Measurements from ENCODE around the gene SNCA. TPM values are rescaled to one million over a fixed set of nuclear protein-coding genes. Genes with fewer than 3 reads are reported as not detected.

SNCA gene
- polyA plus RNA-seq, 3 donors: 13.2 to 39.4 (median 24.3) TPM

- H3K4me2 ChIP-seq (replicated peaks; ENCODE audit: extremely low read depth, low read length, poor library complexity, severe bottlenecking): no peak overlapping the region
- no peak for DNase-seq
- H2AFZ ChIP-seq (ENCODE audit: insufficient read depth, low read depth, low read length, poor library complexity, severe bottlenecking): no peak overlapping the region
- H3K36me3 Mint-ChIP-seq: no peaks in the 10 kb centered on the region
- H3K79me2 ChIP-seq (ENCODE audit: insufficient read depth, low read length): no peaks in the 10 kb centered on the region
- no peak overlapping the region for H3K9ac ChIP-seq (ENCODE audit: insufficient read depth, low read length, poor library complexity, severe bottlenecking)
- no peaks in the 10 kb centered on the region for H3K27me3 ChIP-seq (ENCODE audit: control insufficient read depth in 2 of 2, insufficient read depth in 2 of 2, low read length in 2 of 2)
- H3K4me3 ChIP-seq (replicated peaks in 1 of 3; ENCODE audit: low read depth in 2 of 3, low read length in 3 of 3): no peak overlapping the region
- H3K36me3 ChIP-seq (replicated peaks in 1 of 2; ENCODE audit: control insufficient read depth in 1 of 2, insufficient read depth in 2 of 2, low read length in 2 of 2): no peaks in the 10 kb centered on the region
- H3K9me3 ChIP-seq (replicated peaks in 1 of 2; ENCODE audit: control insufficient read depth in 1 of 2, insufficient read depth in 1 of 2, low read length in 2 of 2): no peaks in the 10 kb centered on the region
- intact Hi-C loops (cut with micrococcal nuclease): no loop called here
- no peaks in the 10 kb centered on the region for H3K4me1 ChIP-seq (ENCODE audit: control insufficient read depth in 1 of 2, insufficient read depth in 2 of 2, low read length in 2 of 2)
- H3K27ac Mint-ChIP-seq: no peak overlapping the region
- peaks cover 3% of the 10 kb centered on the region for H3K4me1 Mint-ChIP-seq
- TF ChIP-seq CTCF (IDR thresholded peaks at IDR 0.05): no peak
- no peaks in the 10 kb centered on the region for H3K9me3 Mint-ChIP-seq
- WGBS (ENCODE audit: insufficient coverage): 100% methylated on average over 1 of the region's 4 CpGs
- no peaks in the 10 kb centered on the region for H3K27me3 Mint-ChIP-seq (ENCODE audit: low read depth in 3 of 3)
- H4K20me1 ChIP-seq (ENCODE audit: insufficient read depth, low read length): no peaks in the 10 kb centered on the region
- no peak overlapping the region for H3K27ac ChIP-seq (ENCODE audit: low read depth in 1 of 2, low read length in 2 of 2)
- no peak overlapping the region for H3K4me3 Mint-ChIP-seq
Measured at GRCh38 chr4:89712827-89713226, 124.1 kb downstream of the SNCA start.

GRCh38 chr4:89712141-89712540 is 124.8 kb downstream of the SNCA start:
- H3K27me3 ChIP-seq (ENCODE audit: control insufficient read depth in 2 of 2, insufficient read depth in 2 of 2, low read length in 2 of 2): no peaks in the 10 kb centered on the region
- peaks cover 3% of the 10 kb centered on the region for H3K4me1 Mint-ChIP-seq
- no peaks in the 10 kb centered on the region for H3K4me1 ChIP-seq (ENCODE audit: control insufficient read depth in 1 of 2, insufficient read depth in 2 of 2, low read length in 2 of 2)
- no peaks in the 10 kb centered on the region for H3K79me2 ChIP-seq (ENCODE audit: insufficient read depth, low read length)
- no peak overlapping the region for H3K4me3 Mint-ChIP-seq
- H4K20me1 ChIP-seq (ENCODE audit: insufficient read depth, low read length): no peaks in the 10 kb centered on the region
- no peak for DNase-seq
- H3K36me3 Mint-ChIP-seq: no peaks in the 10 kb centered on the region
- H3K27ac ChIP-seq (ENCODE audit: low read depth in 1 of 2, low read length in 2 of 2): no peak overlapping the region
- H3K27ac Mint-ChIP-seq: no peak overlapping the region
- H2AFZ ChIP-seq (ENCODE audit: insufficient read depth, low read depth, low read length, poor library complexity, severe bottlenecking): no peak overlapping the region
- no peak overlapping the region for H3K4me3 ChIP-seq (replicated peaks in 1 of 3; ENCODE audit: low read depth in 2 of 3, low read length in 3 of 3)
- no peaks in the 10 kb centered on the region for H3K9me3 ChIP-seq (replicated peaks in 1 of 2; ENCODE audit: control insufficient read depth in 1 of 2, insufficient read depth in 1 of 2, low read length in 2 of 2)
- intact Hi-C loops (cut with micrococcal nuclease): no loop called here
- H3K36me3 ChIP-seq (replicated peaks in 1 of 2; ENCODE audit: control insufficient read depth in 1 of 2, insufficient read depth in 2 of 2, low read length in 2 of 2): no peaks in the 10 kb centered on the region
- H3K4me2 ChIP-seq (replicated peaks; ENCODE audit: extremely low read depth, low read length, poor library complexity, severe bottlenecking): no peak overlapping the region
- H3K27me3 Mint-ChIP-seq (ENCODE audit: low read depth in 3 of 3): no peaks in the 10 kb centered on the region
- no peak overlapping the region for H3K9ac ChIP-seq (ENCODE audit: insufficient read depth, low read length, poor library complexity, severe bottlenecking)
- no peak for TF ChIP-seq CTCF (IDR thresholded peaks at IDR 0.05)
- no peaks in the 10 kb centered on the region for H3K9me3 Mint-ChIP-seq
- no CpG with 5 or more reads among the region's 2 CpGs for WGBS (ENCODE audit: insufficient coverage)
